GM19397 (cell line): ENCODE data around the gene TBC1D10A.
A peak's percentile ranks its signal among the peaks of the same experiment; 100 is the strongest.

ENCODE experiments used
- ATAC-seq: cut with Tn5 transposase; IDR thresholded peaks from one replicate; pipeline ENCODE4 v1.9.1; 2021; ENCODE audit warnings: mild to moderate bottlenecking, moderate library complexity; ENCODE audit not compliant: unreplicated experiment

TBC1D10A gene, protein sequence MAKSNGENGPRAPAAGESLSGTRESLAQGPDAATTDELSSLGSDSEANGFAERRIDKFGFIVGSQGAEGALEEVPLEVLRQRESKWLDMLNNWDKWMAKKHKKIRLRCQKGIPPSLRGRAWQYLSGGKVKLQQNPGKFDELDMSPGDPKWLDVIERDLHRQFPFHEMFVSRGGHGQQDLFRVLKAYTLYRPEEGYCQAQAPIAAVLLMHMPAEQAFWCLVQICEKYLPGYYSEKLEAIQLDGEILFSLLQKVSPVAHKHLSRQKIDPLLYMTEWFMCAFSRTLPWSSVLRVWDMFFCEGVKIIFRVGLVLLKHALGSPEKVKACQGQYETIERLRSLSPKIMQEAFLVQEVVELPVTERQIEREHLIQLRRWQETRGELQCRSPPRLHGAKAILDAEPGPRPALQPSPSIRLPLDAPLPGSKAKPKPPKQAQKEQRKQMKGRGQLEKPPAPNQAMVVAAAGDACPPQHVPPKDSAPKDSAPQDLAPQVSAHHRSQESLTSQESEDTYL

GRCh38 chr22:30326706-30327362 is at the start of gene TBC1D10A:
Gene TBC1D10A, minus strand, starts transcription at chr22:30326941. Its CDS starts 60 bp downstream, at chr22:30326881.
- peak; percentile 86 for ATAC-seq

GRCh38 chr22:30375312-30375849 is 48.6 kb upstream of the TBC1D10A start:
- no peak for ATAC-seq

GRCh38 chr22:30373331-30374325 is 46.9 kb upstream of the TBC1D10A start:
- ATAC-seq, result no peak

DNA sequence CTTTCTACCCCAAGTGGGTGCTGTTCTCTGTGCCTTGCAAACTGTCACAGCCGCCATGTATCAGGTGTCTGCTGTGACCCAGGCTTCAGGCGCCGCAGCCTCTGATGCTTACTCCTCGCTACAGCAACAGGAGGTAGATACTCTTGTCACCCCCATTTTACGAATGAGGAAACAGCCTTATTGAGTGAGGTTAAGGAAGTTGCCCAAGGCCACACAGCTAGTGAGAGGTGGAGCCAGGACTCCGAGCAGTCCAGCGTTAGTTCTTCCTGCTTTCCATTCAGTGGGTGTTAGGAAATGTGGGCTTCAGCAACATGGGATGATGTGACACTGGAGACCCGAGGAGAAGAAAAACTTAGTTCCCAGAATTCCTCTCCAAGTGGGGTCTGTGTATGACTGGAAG is 46.2 kb upstream of the TBC1D10A start:
- no peak for ATAC-seq

- ATAC-seq, result no peak
These were observed 45.2 kb upstream of the TBC1D10A start for GRCh38 chr22:30371981-30372380.

DNA sequence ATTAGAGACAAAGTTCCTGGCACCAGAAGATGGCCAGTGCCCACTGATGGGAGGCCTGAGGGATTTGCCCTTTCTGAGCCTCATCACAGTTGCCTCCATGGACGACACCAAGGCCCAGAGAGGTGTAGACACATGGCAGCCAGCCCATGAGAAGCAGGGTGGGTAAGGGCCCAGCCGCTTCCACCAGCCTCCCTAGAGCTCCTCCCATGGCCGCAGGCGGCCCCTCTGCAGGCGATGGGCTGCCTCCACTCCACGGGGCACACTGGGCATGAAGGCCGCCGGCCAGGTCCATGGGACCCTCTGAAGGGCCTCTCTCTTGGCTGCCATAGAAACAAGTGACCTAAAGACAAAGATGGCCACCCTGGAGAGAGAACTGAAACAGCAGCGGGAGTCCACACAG is 44.6 kb upstream of the TBC1D10A start:
- no peak for ATAC-seq

DNA sequence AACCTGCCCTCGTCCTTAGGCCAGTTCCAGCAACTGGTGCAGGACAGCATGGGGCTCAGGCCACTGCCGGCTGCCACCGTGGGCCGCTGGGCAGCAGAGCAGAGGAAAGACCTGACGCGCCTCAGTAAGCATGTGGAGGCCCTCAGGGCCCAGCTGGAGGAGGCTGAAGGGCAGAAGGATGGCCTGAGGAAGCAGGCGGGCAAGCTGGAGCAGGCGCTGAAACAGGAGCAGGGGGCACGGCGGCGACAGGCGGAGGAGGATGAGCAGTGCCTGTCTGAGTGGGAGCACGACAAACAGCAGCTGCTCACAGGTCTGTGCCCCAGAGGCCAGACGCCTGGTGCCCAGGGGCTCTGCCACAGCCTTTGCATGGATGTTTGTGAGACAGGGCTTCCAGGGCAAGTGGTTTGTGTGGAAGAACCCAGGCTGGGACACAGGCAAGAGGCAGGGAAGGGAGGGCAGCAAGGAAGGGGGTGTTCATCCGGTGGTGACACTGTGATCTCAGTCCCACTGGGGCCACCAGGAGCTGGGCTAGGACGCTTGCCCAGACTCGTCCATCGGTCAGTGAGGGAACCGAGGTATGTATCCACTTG is 44.0 kb upstream of the TBC1D10A start:
- no peak for ATAC-seq

GRCh38 chr22:30368420-30368819 is 41.7 kb upstream of the TBC1D10A start:
- ATAC-seq, result no peak

GRCh38 chr22:30365891-30366290 is 39.1 kb upstream of the TBC1D10A start:
- no peak for ATAC-seq

DNA sequence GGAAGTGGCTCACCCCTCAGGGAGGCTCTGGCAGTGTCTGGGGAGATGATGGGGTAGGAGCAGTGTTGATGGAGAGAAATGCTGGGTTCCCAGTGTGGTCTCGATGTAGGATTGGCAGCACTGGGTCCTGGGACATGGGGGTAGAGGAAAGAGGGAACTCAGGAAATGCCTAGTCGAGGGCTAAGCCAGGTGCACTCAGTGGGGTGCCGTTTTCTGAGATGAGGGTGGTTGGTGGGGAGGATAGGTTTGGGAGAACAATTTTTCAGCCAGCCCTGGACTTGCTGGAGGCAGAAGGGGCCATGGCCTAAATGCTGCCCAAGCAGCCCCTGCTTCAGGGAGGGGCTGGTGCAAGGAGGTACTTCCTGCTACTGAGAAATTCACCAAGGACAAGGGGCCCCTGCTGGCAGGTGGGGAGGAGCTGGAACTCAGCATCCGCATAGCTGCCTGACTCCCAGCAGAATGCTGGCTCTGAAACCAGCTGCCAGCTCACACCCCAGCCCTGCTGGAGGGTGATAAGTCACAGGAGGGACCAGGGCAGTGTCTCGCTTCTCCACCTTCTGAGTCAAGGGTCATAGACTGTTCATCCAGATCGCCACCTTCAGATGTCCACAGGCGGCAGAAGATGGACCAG is 36.0 kb upstream of the TBC1D10A start:
- ATAC-seq, result no peak

- no peak for ATAC-seq
These were observed 35.3 kb upstream of the TBC1D10A start for GRCh38 chr22:30361916-30362650.

- ATAC-seq, result no peak
These were observed 31.8 kb upstream of the TBC1D10A start for GRCh38 chr22:30358541-30358940.

- ATAC-seq, result no peak
These were observed 31.0 kb upstream of the TBC1D10A start for GRCh38 chr22:30357650-30358215.

GRCh38 chr22:30357236-30357570 is 30.5 kb upstream of the TBC1D10A start:
- no peak for ATAC-seq

DNA sequence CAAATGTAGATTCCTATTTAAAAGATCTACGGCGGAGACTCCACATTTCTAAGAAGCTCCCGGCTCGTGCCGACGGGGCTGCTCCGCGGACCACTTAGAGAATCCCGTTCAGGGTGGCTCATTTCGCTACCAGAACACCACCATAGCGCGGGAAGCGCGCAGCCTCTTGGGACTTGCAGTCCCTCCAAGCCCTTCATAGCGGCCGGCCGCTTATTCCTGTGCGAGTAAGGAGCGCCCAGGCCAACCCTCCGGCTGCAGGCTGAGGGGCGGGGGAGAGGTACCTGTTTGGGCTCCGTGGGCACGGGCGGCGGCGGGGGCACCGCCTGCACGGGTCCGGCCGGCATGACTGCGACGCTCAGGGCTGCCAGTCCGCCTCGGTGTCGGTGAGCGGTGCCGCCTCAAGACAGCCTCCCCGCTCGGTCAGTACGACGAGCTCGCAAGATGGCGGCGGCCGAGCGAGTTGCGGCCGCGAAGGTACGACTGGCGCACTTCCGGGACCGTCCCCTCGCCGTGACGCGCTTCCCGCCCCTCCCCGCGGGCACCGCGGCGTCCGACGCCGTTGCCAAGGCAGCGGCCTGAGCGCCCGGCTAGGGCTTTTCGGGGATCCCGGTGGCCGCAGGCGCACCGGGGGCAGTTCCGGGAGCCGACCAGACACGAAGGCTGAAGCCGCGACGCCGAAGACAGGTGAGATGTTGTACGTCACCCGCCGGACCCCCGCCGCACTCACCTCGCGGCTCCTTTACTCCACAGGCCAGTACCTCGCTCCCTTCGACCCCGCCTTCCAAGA is 29.9 kb upstream of the TBC1D10A start, which contains the start of the genes CCDC157 and SF3A1:
Gene CCDC157 (plus strand): TSS at position 559 of the 787 bp plus-strand sequence. CDS start 8,994 bp downstream, outside the sequence.
Gene SF3A1 (minus strand): TSS at position 446 of the 787 bp plus-strand sequence. CDS start 102 bp downstream, at position 344.
- ATAC-seq, result peak; percentile 97

DNA sequence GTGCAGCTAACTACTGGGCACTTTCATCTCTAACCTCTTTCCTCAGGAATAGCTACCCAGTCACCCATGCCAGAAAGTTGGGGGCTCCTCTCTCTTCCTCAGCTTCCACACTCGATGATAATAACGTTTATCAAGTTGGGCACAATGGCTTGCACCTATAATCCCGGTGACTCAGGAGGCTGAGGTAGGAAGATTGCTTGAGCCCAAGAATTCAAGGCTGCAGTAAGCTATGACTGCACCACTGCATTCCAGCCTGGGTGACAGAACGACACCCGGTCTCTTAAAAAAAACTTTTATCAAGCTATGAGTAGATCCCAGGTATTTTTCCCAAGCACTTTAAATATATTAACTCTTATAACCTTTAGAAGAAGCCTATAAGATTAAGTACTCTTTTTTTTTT is 27.9 kb upstream of the TBC1D10A start:
- no peak for ATAC-seq

GRCh38 chr22:30351226-30351625 is 24.5 kb upstream of the TBC1D10A start:
- no peak for ATAC-seq

- no peak for ATAC-seq
These were observed 22.1 kb upstream of the TBC1D10A start for GRCh38 chr22:30348809-30349208.
